Endothelial cell (in vitro differentiated cells): ENCODE results near the gene TMEM106B. TPM values are rescaled to one million over a fixed set of nuclear protein-coding genes. Genes with fewer than 3 reads are reported as not detected.
A peak's percentile ranks its signal among the peaks of the same experiment; 100 is the strongest.
"Not testable (repeated sequence)": the region's sequence is repeated elsewhere in the genome, so short reads cannot be mapped to it uniquely, and the experiment has no call there.

Source experiments
- DNase-seq: peaks from one replicate; pipeline ENCODE4 v3.0.0; 2021; ENCODE audit warnings: low spot score
- H3K27ac Mint-ChIP-seq: one replicate; pipeline ENCODE4 v1.8.0; 2021; ENCODE audit warnings: mixed read lengths, inconsistent platforms; ENCODE audit not compliant: unreplicated experiment
- H3K27me3 Mint-ChIP-seq: one replicate; pipeline ENCODE4 v1.8.0; 2021; ENCODE audit warnings: mild to moderate bottlenecking, moderate library complexity, mixed read lengths, inconsistent platforms; ENCODE audit not compliant: unreplicated experiment
- H3K36me3 Mint-ChIP-seq: one replicate; pipeline ENCODE4 v1.8.0; 2021; ENCODE audit warnings: mild to moderate bottlenecking, low read depth, mixed read lengths, inconsistent platforms; ENCODE audit not compliant: unreplicated experiment
- H3K4me1 Mint-ChIP-seq: one replicate; pipeline ENCODE4 v1.8.0; 2021; ENCODE audit warnings: mild to moderate bottlenecking, mixed read lengths, inconsistent platforms; ENCODE audit not compliant: unreplicated experiment
- H3K4me3 Mint-ChIP-seq: one replicate; pipeline ENCODE4 v1.8.0; 2021; ENCODE audit warnings: mild to moderate bottlenecking, mixed read lengths, inconsistent platforms; ENCODE audit not compliant: unreplicated experiment
- H3K9me3 Mint-ChIP-seq: one replicate; pipeline ENCODE4 v1.8.0; 2021; ENCODE audit warnings: mixed read lengths, inconsistent platforms; ENCODE audit not compliant: unreplicated experiment
- long read RNA-seq: library from polyadenylated mRNA; unstranded; transcript quantifications from one replicate; pipeline ENCODE4 v2.0.0, GENCODE V29; 2020; ENCODE audit not compliant: unreplicated experiment
- total RNA-seq: library from RNA; stranded (reverse); fragmentation: NEBNext Ultra II Directional; extraction: Animal tissue kit (Norgen Biotek cat#: 25700); gene quantifications from one replicate; pipeline ENCODE4 v1.2.1, GENCODE V29; 2021; ENCODE audit not compliant: unreplicated experiment
- TF ChIP-seq, protein P1 (sequence below): fragments of 200-600 bp; sonication (generic); IDR thresholded peaks from one replicate; pipeline ENCODE4 v1.5.0; 2021; ENCODE audit warnings: antibody characterized with exemption; ENCODE audit not compliant: unreplicated experiment

The TMEM106B gene
- 23.2 TPM for total RNA-seq
- long read RNA-seq, transcript TMEM106B-202 (8 exons, 2,126 nt): major isoform, 9 of 11 reads
- long read RNA-seq, partial matches to known transcripts: 2 of 11 reads
- long read RNA-seq, other reads (novel, unspliced or antisense): 0 of 11 reads

DNA sequence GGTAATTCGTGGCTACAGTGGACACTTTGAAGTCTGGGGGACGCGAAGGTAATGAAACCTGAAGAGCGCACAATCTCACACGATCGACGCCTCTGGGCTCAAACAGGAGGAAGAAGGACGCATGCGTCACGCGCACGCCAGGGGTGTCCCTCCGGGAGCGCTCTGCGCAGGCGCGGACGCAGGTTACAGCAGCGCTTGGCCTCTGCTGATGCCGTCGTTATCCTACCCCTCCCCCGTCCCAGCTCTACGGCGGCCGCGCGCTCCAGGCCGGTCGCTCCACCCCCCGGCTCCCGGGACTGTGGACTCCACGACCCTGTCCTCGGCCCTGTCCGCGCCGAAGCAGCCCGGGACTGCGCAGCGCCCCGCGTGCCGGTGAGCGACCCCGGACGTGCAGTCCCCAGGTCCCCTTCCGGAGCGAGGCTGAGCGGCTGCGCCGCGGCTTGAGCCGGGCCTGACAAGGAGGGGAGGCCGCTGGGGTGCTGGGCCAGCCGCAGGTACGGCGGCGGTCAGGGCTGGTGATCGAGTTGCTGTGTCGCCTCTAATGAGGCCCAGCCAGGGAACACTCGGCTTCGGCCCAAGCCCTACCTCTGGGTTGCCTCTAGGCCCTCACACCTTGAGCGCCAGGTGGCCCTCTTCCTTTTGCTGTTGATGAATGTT is at the start of gene TMEM106B:
Gene TMEM106B, plus strand, starts transcription at position 241 of the 657 bp plus-strand sequence. CDS start 3,517 bp downstream, outside the sequence.
- H3K4me3 Mint-ChIP-seq: peak within 1 kb of the TSS; percentile 97
- H3K27ac Mint-ChIP-seq: peak within 1 kb of the TSS; percentile 97
- H3K27me3 Mint-ChIP-seq: peaks cover 5% of the 10 kb centered on the region
- no peaks in the 10 kb centered on the region for H3K9me3 Mint-ChIP-seq
- DNase-seq: peak; percentile 96
- peaks cover 21% of the 10 kb centered on the region for H3K4me1 Mint-ChIP-seq
- TF ChIP-seq, protein P1, sequence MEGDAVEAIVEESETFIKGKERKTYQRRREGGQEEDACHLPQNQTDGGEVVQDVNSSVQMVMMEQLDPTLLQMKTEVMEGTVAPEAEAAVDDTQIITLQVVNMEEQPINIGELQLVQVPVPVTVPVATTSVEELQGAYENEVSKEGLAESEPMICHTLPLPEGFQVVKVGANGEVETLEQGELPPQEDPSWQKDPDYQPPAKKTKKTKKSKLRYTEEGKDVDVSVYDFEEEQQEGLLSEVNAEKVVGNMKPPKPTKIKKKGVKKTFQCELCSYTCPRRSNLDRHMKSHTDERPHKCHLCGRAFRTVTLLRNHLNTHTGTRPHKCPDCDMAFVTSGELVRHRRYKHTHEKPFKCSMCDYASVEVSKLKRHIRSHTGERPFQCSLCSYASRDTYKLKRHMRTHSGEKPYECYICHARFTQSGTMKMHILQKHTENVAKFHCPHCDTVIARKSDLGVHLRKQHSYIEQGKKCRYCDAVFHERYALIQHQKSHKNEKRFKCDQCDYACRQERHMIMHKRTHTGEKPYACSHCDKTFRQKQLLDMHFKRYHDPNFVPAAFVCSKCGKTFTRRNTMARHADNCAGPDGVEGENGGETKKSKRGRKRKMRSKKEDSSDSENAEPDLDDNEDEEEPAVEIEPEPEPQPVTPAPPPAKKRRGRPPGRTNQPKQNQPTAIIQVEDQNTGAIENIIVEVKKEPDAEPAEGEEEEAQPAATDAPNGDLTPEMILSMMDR: no peak
- H3K36me3 Mint-ChIP-seq: no peaks in the 10 kb centered on the region

DNA sequence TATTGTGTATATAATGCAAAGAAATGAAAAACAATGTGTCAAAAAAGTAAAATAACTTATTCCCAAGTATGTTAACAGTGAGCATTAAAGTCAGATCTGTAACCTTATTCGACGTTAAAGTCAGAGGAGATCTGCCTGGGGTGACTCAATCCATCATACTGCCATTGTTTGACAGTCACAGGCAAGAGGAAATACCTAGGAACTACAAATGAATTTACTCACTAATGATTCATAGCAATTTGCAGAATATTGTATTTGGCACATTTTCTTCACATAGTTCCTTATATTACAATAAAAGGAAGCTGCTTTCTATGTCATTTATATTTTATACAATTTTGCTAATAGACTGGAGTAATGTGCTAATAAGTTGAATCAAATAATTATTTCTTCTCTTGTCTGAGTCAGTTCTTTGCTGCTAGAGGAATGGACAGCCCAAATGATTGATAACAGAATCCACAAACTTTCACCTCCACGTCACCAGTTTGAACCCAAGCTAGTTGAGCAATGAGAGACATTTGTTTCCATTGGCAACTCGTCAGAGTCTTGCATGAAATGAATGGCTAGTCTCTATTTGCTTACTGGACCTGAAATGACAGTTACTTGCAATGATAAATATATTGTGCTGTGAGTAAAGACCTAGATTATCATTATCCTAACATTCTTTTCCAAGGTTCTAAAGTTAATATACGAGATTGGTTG is 48.5 kb upstream of the TMEM106B start:
- no peaks in the 10 kb centered on the region for H3K27me3 Mint-ChIP-seq
- no peaks in the 10 kb centered on the region for H3K4me1 Mint-ChIP-seq
- H3K4me3 Mint-ChIP-seq: no peak overlapping the region
- no peaks in the 10 kb centered on the region for H3K36me3 Mint-ChIP-seq
- no peaks in the 10 kb centered on the region for H3K9me3 Mint-ChIP-seq
- DNase-seq: no peak
- no peak overlapping the region for H3K27ac Mint-ChIP-seq
- TF ChIP-seq, protein P1: no peak

DNA sequence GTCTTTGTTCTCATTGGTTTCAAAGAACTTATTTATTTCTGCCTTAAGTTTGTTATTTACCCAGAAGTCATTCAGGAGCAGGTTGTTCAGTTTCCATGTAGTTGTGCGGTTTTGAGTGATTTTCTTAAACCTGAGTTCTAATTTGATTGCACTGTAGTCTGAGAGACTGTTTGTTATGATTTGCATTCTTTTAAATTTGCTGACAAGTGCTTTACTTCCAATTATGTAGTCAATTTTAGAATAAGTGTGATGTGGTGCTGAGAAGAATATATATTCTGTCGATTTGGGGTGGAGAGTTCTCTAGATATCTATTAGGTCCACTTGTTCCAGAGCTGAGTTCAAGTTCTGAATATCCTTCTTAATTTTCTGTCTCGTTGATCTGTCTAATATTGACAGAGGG is 43.0 kb upstream of the TMEM106B start:
- not testable (repeated sequence) for H3K27ac Mint-ChIP-seq, H3K36me3 Mint-ChIP-seq, H3K9me3 Mint-ChIP-seq, H3K27me3 Mint-ChIP-seq, DNase-seq, H3K4me1 Mint-ChIP-seq, H3K4me3 Mint-ChIP-seq

DNA sequence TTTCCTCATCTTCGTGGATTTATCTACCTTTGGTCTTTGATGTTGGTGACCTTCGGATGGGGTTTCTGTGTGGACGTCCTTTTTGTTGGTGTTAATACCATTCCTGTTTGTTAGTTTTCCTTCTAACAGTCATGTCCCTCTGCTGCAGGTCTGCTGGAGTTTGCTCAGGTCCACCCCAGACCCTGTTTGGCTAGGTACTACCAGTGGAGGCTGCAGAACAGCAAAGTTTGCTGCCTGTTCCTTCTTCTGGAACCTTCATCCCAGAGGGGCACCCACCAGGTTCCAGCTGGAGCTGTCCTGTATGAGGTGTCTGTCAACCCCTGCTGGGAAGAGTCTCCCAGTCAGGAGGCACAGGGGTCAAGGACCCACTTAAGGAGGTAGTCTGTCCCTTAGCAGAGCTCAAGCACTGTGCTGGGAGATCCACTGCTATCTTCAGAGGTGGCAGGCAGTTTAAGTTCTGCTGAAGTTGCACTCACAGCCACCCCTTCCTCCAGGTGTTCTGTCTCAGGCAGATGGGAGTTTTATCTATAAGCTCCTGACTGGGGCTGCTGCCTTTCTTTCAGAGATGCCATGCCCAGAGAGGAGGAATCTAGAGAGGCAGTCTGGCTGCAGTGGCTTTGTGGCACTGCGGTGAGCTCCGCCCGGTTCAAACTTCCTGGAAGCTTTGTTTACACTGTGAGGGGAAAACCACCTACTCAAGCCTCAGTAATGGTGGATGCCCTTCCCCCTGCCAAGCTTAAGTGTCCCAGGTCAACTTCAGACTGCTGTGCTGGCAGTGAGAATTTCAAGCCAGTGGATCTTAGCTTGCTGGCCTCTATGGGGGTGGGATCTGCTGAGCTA is 40.9 kb upstream of the TMEM106B start:
- H3K27ac Mint-ChIP-seq: not testable (repeated sequence)

DNA sequence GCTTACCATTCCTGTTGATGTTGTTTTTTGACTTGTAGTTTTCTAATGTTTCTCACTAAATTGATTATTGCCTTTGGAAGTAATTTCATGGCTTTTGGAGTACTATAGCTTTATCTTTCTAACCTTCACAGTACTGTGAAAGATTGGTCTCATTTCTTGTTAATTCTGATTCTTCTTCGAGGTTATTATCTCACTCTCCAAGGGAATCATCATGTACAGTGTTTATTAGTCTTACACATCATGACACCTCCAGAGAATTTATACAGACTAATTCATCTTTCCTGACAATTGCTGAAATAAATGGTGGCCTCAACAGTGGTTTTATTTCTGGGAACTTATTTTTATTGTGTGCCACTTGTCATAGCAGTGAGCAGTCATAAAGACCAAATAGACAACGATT is 37.4 kb upstream of the TMEM106B start:
- no peak for DNase-seq
- Mint-ChIP-seq H3K4me3 (no peak overlapping the region), H3K27me3 (no peaks in the 10 kb centered on the region), H3K27ac (no peak overlapping the region), H3K36me3 (no peaks in the 10 kb centered on the region), H3K4me1 (no peaks in the 10 kb centered on the region), H3K9me3 (no peaks in the 10 kb centered on the region)
- TF ChIP-seq, protein P1: no peak

More for the DNA sequence above, 40.9 kb upstream of the TMEM106B start:
- H3K9me3 Mint-ChIP-seq, H3K27me3 Mint-ChIP-seq, DNase-seq, H3K36me3 Mint-ChIP-seq, H3K4me1 Mint-ChIP-seq, H3K4me3 Mint-ChIP-seq: not testable (repeated sequence)
